ENCODE measurements around the gene SNX2. TPM values are rescaled to one million over a fixed set of nuclear protein-coding genes. Genes with fewer than 3 reads are reported as not detected.

SNX2 gene
- total RNA-seq, 1 donor from 2014 or later = 77.1 TPM

DNA sequence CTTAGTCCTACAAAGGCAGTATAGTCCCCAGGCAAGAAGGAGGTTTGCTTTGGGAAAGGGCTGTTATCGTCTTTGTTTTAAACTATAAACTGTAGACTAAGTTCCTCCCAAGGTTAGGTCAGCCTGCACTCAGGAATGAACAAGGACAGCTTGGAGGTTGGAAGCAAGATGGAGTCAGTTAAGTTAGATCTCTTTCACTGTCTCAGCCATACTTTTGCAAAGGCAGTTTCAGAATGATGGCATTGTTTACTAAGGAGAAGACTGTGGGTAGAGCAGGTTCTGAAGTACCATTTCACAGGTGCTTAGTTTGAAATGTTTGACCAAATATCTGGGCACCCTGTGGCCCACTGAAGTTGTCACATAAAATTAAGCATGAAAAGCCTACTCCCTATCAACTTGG is 90.0 kb downstream of the SNX2 start:
- no peak for DNase-seq (ENCODE audit: low read depth)
- no peak overlapping the region for H3K4me3 ChIP-seq (ENCODE audit: low read depth, low read length)
- no peaks in the 10 kb centered on the region for H3K27me3 ChIP-seq (ENCODE audit: control insufficient read depth, insufficient read depth, low read length)
- TF ChIP-seq, protein P1, sequence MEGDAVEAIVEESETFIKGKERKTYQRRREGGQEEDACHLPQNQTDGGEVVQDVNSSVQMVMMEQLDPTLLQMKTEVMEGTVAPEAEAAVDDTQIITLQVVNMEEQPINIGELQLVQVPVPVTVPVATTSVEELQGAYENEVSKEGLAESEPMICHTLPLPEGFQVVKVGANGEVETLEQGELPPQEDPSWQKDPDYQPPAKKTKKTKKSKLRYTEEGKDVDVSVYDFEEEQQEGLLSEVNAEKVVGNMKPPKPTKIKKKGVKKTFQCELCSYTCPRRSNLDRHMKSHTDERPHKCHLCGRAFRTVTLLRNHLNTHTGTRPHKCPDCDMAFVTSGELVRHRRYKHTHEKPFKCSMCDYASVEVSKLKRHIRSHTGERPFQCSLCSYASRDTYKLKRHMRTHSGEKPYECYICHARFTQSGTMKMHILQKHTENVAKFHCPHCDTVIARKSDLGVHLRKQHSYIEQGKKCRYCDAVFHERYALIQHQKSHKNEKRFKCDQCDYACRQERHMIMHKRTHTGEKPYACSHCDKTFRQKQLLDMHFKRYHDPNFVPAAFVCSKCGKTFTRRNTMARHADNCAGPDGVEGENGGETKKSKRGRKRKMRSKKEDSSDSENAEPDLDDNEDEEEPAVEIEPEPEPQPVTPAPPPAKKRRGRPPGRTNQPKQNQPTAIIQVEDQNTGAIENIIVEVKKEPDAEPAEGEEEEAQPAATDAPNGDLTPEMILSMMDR (IDR thresholded peaks at IDR 0.05; ENCODE audit: insufficient read depth, low read length, poor library complexity, severe bottlenecking) = no peak
- H3K36me3 ChIP-seq (ENCODE audit: control insufficient read depth, insufficient read depth, low read length) = no peaks in the 10 kb centered on the region

DNA sequence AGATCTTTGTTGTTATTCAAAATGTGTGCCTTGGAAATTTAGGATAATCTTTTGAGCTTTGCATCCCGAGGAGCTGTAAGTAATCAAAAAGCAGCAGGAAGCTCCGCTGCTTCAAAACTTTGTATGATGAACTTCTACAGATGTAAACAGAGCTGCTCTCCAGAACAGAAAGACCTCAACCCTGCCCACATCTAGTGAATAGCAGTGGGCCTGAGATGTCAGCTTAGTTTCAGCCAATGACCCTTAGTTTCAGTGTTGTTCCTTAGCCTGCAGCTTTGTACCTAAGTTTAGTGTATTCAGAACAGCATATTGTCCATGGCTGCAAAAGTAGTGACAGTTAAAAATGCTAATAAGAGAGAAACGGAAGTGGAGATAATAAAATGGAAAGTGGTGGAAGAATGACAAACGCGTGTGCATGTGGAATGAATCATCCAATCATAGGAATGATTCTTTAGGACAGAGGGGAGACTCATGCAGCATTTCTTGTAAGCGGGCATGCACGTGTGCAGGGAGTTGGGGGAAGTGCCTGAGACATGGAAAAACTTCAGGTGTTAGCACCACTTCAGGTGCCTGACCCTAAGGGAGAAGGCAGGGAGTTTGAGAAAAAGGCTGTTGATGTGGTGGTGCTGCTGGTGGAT is 95.5 kb downstream of the SNX2 start:
- DNase-seq (ENCODE audit: low read depth) = no peak
- no peak overlapping the region for H3K4me3 ChIP-seq (ENCODE audit: low read depth, low read length)
- H3K27me3 ChIP-seq (ENCODE audit: control insufficient read depth, insufficient read depth, low read length) = no peaks in the 10 kb centered on the region
- no peaks in the 10 kb centered on the region for H3K36me3 ChIP-seq (ENCODE audit: control insufficient read depth, insufficient read depth, low read length)
- TF ChIP-seq, protein P1 (IDR thresholded peaks at IDR 0.05; ENCODE audit: insufficient read depth, low read length, poor library complexity, severe bottlenecking) = no peak

DNA sequence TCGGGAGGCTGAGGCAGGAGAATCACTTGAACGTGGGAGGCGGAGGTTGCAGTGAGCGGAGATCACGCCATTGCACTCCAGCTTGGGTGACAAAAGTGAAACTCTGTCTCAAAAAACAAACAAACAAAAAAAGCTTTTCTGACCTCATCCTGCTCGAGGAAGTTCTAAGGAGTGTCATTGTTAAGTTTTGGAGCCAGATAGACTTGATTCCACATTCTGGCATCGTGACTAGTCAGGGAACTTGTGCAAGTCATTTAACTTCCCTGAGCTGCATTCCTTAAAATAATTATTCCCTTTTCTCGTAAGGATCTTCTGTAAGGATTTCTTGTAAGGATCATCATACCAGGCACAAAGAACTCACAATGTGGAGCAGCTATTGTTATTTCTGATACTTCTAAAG is 96.8 kb downstream of the SNX2 start:
- TF ChIP-seq, protein P1 (IDR thresholded peaks at IDR 0.05; ENCODE audit: insufficient read depth, low read length, poor library complexity, severe bottlenecking) = no peak
- H3K4me3 ChIP-seq (ENCODE audit: low read depth, low read length) = no peak overlapping the region

DNA sequence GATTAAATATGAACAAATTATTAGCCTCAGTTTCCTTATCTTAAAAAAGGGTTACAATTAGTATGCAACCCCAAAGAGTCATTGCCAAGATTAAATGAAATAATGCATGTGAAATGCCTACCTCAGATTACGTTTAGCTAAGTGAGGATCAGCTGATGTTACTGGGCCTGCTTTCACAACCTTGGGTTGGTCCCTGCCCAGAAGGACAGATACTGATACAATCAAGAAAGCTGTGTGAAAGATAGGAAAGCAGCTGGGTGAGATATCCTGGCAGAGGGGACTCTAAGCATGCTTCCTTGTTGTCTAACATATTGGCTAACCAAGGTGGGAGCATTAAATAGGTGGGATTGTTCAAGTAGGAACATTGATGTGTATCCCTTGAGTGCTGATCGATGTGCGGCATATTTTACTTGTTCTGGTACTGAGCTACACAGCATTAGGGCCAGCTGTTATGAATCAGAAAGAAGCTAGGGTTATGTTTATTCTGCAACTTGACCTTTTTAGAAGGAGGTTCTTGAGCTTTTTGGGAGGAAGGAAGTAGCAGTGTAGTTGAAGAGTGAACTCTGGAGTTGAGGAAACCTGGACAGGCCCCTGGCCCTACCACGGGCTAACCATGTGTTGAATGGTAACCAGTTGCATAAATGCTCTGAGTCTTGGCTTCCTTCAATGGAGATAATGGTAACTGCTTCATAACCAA is 99.4 kb downstream of the SNX2 start:
- TF ChIP-seq, protein P1 (IDR thresholded peaks at IDR 0.05; ENCODE audit: insufficient read depth, low read length, poor library complexity, severe bottlenecking) = no peak
- DNase-seq (ENCODE audit: low read depth) = no peak
- Histone ChIP-seq H3K27me3 (ENCODE audit: control insufficient read depth, insufficient read depth, low read length) (no peaks in the 10 kb centered on the region), H3K36me3 (ENCODE audit: control insufficient read depth, insufficient read depth, low read length) (no peaks in the 10 kb centered on the region), H3K4me3 (ENCODE audit: low read depth, low read length) (no peak overlapping the region)

More for the DNA sequence above, 96.8 kb downstream of the SNX2 start:
- H3K27me3 ChIP-seq (ENCODE audit: control insufficient read depth, insufficient read depth, low read length) = no peaks in the 10 kb centered on the region
- H3K36me3 ChIP-seq (ENCODE audit: control insufficient read depth, insufficient read depth, low read length) = no peaks in the 10 kb centered on the region
- no peak for DNase-seq (ENCODE audit: low read depth)

DNA sequence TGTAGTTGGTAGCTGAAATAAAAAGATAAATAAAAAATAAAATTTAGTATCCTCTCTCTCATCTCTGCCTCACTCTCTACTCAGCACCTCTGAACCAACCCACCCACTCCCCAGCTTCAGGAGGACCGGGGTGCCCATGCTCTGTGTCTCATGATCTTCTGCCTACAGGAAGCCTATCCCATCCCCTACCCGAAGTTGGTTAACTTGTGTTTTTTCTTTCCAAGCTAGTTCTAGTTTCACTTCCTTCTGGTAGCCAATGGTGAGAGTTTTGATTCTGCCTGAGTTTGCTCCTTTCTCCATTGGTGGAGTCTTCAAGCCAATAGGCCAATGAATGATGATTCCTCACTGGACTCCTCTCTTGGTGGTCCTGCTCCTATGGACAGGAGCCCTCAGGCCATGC is 102.6 kb downstream of the SNX2 start:
- no peak for DNase-seq (ENCODE audit: low read depth)
- no peaks in the 10 kb centered on the region for H3K36me3 ChIP-seq (ENCODE audit: control insufficient read depth, insufficient read depth, low read length)
- no peak overlapping the region for H3K4me3 ChIP-seq (ENCODE audit: low read depth, low read length)
- H3K27me3 ChIP-seq (ENCODE audit: control insufficient read depth, insufficient read depth, low read length) = no peaks in the 10 kb centered on the region
- TF ChIP-seq, protein P1 (IDR thresholded peaks at IDR 0.05; ENCODE audit: insufficient read depth, low read length, poor library complexity, severe bottlenecking) = no peak
